NCI-H2171 treated with DMSO at 0.1 percent for 48 hours (cell line): ENCODE data around the gene UGT1A8.
"Not testable (repeated sequence)": the region's sequence is repeated elsewhere in the genome, so short reads cannot be mapped to it uniquely, and the experiment has no call there.

Experiments
- DNase-seq: peaks from one replicate; lab custom pipeline; 2025; lab: John Stamatoyannopoulos, UW

The UGT1A8 gene

DNA sequence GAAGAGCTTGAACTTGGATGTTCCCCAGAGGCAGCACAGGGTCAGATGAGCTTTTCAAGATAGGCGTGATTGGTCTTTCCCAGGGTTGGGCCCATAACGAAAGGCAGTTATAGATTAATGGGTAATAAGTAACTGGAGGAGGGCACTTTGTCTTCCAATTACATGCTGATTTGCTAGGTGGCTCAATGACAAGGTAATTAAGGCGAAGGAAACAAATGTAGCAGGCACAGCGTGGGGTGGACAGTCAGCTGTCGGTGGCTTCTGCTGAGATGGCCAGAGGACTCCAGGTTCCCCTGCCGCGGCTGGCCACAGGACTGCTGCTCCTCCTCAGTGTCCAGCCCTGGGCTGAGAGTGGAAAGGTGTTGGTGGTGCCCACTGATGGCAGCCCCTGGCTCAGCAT, 101.1 kb downstream of the UGT1A8 start, which contains the start of gene UGT1A4:
Gene UGT1A4 (plus strand): TSS at position 185 of the 400 bp plus-strand sequence. CDS start 85 bp downstream, at position 270.
- no peak for DNase-seq

DNA sequence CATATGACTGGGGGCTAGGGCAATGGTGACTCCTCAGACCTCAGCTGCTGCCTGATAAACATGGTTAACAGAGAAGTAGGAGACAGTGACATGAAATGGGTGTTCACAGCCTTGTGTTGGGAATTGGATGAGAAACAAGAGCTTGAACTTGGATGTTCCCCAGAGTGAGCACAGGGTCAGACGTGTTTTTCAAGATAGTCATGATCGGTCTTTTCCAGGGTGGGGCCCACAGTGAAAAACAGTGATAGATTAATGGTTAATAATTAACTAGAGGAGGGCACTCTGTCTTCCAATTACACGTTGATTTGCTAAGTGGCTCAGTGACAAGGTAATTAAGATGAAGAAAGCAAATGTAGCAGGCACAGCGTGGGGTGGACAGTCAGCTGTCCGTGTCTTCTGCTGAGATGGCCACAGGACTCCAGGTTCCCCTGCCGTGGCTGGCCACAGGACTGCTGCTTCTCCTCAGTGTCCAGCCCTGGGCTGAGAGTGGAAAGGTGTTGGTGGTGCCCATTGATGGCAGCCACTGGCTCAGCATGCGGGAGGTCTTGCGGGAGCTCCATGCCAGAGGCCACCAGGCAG, 111.4 kb downstream of the UGT1A8 start, which contains the start of gene UGT1A3:
Gene UGT1A3 (plus strand): TSS at position 320 of the 579 bp plus-strand sequence. CDS start 85 bp downstream, at position 405.
- DNase-seq: no peak

DNA sequence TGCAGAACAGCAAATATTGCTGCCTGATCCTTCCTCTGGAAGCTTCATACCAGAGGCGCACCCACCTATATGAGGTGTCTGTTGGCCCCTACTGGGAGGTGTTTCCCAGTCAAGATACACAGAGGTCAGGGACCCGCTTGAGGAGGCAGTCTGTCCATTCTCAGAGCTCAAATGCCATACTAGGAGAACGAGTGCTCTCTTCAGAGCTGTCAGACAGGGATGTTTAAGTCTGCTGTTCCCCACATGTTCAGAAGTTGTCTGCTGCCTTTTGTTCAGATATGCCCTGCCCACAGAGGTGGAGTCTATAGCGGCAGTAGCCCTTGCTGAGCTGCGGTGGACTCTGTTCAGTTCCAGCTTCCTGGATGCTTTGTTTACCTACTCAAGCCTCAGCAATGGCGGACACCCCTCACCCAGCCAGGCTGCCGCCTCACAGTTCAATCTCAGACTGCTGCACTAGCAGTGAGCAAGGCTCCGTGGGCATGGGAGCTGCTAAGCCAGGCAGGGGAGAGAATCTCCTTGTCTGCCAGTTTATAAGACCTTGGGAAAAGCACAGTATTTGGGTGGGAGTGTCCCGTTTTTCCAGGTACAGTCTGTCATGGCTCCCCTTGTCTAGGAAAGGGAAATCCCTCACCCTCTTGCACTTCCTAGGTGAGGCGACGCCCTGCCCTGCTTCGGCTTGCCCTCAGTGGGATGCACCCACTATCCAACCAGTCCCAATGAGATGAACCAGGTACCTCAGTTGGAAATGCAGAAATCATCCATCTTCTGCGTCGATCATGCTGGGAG, 119.6 kb downstream of the UGT1A8 start:
- DNase-seq: not testable (repeated sequence)

DNA sequence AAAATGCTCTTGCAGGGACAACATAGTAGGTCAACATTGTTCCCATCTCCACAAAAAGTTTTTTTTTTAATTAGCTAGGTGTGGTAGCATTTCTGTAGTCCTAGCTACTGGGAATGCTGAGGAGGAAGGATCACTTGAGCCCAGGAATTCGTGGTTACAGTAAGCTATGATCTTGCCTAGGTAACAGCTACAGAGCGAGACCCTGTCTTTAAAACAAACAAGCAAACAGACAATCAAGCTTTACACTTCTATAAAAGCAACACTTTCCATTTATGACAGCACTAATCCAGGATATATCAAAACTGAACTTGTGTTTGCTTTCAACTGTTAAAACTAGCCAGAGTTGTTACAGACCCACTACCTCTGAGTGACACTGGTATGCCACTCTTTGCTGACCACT, 123.4 kb downstream of the UGT1A8 start:
- no peak for DNase-seq

DNA sequence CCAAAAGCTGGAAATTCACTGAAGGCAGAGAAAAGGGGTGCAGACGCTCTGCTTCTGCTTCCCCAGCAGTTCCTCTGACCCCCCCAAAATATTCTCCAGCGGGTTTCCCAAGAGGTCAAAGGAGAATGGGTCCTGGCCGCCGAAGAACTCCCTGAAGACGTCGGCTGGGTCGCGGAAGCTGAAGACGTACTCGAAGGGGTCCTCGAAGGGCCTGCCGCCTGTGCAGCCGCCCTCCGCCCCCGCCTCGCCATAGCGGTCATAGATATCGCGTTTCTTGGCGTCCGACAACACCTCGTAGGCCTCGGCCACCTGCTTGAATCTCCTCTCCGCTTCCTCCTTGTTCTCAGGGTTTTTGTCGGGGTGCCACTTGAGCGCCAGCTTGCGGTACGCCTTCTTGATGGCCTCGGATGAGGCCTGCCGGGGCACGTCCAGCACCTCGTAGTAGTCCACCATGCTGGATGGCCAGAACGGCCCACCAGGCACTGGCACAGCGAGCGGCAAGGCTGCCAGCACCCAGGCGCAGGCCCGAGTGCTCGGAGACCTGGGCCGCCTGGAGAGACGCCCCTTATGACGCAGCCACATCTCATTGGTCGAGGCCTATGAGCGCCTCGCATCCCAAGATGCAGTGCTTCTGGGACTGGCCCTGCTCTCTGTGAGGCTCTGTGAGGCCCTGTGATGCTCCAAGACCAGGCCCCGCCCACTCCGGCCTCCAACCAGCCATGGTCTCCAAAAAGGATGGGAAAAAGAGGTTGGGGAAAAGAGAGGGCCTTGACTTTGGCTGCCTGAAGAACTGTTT, 126.2 kb downstream of the UGT1A8 start:
- DNase-seq: no peak

DNA sequence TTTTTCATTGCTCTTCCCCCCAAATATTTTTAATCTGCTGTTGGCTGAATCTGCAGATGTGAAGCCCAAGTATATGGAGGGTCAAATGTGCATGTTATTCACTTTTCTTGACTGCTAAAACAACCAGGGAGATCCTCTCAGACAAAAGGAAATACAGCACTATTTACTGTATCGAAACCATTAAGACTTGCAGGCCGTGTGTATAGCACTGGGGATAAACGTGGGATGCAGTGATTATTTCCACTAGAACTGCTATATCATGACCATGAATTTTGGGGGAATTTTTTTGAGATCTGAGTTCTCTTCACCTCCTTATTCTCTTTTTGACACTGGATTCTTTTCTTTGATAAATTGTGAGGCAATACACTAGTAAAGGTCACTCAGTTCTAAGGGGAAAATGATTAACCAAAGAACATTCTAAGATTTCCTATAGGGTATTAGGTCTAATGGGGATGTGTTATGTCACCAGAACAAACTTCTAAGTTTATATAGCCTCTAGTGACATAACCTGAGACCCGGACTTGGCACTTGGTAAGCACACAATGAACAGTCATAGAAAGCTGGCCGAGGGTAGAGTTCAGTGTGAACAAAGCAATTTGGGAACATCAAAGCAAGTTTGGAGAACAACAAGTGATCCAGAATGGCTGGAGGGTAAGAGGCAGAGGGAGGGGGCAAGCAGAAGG, 127.8 kb downstream of the UGT1A8 start:
- DNase-seq: no peak

DNA sequence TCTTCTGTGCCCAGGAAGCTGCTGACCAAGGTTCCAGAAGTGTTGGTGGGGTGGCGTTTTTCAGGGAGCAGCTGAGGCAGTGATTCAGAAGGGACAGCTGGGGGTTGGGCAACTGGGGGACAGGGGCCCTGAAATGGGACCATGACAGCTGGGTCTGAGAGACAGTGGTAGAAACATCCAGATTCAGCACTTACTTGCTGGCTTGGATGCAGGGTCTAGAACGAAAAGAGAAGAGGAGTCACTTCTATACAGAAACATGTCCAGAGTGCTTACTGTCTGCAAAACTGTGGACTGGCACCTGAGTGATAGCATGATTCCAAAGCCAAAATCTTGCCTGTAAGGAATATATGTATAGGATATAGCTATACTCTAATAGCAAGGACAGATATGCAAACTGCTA, 128.4 kb downstream of the UGT1A8 start:
- DNase-seq: not testable (repeated sequence)

DNA sequence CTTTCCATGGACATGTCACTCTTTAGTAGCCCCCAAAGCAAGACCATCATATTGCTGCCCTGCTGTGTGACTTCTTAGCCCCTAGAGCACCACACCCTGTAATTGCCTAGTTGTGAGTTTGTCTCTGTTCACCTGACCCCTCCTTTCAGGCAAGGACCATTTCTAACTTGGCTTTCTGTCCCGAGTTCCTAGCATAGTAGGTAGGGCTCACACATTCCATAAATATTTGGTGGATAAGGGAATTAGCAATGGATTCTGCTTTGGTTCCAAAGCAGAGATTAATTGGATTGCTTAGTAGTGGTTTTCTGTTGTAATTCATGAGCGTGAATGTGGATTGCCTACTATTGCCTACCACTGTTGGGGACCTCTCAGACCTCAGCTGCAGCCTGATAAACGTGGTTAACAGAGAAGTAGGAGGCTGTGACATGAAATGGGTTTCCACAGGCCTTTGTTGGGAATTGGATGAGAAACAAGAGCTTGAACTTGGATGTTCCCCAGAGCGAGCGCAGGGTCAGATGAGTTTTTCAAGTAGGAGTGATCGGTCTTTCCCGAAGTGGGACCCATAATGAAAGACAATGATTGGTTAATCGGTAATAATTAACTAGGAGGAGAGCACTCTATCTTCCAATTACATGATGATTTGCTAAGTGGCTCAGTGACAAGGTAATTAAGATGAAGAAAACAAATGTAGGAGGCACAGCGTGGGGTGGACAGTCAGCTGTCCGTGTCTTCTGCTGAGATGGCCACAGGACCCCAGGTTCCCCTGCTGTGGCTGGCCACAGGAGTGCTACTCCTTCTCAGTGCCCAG, 129.2 kb downstream of the UGT1A8 start:
- no peak for DNase-seq

DNA sequence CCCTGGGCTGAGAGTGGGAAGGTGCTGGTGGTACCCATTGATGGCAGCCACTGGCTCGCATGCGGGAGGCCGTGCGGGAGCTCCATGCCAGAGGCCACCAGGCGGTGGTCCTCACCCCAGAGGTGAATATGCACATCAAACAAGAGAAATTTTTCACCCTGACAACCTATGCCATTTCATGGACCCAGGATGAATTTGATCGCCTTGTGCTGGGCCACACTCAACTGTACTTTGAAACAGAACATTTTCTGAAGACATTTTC, 129.8 kb downstream of the UGT1A8 start:
- DNase-seq: no peak

DNA sequence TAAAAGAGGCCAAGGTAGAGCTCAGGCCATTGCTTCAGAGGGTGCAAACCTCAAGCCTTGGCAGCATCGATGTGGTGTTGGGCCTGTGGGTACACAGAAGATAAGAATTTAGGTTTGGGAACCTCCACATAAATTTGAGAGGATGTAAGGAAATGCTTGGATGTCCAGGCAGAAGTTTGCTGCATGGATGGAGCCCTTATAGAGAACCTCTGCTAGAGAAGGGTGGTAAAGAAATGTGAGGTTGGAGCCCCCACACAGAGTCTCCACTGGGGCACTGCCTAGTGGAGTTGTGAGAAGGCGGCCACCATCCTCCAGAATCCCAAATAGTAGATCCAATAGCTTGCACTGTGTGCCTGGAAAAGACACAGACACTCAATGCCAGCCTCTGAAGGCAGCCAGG, 133.3 kb downstream of the UGT1A8 start:
- not testable (repeated sequence) for DNase-seq

DNA sequence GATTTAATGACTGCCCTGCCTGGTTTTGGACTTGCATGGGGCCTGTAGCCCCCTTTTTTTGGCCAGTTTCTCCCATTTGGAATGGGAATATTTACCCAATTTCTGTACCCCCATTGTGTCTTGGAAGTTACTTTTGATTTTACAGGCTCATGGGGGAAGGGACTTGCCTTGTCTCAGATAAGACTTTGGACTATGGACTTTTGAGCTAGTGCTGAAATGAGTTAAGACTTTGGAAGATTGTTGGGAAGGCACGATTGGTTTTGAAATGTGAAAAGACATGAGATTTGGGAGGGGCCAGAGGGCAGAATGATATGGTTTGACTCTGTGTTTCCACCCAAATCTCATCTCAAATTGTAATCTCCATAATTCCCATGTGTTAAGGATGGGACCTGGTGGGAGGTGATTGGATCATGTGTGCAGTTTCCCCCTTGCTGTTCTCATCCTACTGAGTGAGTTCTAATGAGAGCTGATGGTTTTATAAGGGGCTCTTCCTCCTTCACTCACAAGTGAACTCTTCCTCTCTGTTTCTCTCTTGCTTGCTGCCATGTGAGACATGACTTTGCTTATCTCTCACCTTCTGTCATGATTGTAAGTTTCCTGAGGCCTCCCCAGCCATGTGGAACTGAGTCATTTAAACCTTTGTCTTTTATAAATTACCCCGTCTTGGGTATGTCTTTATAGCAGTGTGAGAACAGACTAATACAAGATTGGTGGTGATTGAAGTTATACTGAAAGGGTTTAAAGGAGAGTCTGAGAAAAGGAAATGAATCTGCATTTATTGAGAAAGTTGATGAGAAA, 134.0 kb downstream of the UGT1A8 start:
- DNase-seq: not testable (repeated sequence)

DNA sequence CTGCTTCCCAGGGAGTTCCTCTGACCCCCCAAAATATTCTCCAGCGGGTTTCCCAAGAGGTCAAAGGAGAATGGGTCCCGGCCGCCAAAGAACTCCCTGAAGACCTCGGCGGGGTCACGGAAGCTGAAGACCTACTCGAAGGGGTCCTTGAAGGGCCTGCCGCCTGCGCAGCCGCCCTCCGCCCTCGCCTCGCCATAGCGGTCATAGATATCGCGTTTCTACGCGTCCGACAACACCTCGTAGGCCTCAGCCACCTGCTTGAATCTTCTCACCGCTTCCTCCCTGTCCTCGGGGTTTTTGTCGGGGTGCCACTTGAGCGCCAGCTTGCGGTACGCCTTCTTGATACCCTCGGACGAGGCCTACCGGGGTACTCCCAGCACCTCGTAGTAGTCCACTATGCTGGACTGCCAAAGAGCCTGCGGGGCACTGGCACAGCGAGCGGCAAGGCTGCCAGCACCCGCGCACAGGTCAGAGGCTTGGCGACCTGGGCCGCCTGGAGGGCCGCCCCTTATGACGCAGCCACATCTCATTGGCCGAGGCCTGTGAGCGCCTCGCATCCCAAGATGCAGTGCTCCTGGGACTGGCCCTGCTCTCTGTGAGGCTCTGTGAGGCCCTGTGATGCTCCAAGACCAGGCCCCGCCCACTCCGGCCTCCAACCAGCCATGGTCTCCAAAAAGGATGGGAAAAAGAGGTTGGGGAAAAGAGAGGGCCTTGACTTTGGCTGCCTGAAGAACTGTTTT, 137.6 kb downstream of the UGT1A8 start:
- DNase-seq: no peak

DNA sequence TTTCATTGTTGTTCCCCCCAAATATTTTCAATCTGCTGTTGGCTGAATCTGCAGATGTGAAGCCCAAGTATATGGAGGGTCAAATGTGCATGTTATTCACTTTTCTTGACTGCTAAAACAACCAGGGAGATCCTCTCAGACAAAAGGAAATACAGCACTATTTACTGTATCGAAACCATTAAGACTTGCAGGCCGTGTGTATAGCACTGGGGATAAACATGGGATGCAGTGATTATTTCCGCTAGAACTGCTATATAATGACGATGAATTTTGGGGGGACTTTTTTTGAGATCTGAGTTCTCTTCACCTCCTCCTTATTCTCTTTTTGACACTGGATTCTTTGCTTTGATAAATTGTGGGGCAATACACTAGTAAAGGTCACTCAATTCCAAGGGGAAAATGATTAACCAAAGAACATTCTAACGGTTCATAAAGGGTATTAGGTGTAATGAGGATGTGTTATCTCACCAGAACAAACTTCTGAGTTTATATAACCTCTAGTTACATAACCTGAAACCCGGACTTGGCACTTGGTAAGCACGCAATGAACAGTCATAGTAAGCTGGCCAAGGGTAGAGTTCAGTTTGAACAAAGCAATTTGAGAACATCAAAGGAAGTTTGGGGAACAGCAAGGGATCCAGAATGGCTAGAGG, 139.1 kb downstream of the UGT1A8 start:
- DNase-seq: no peak

DNA sequence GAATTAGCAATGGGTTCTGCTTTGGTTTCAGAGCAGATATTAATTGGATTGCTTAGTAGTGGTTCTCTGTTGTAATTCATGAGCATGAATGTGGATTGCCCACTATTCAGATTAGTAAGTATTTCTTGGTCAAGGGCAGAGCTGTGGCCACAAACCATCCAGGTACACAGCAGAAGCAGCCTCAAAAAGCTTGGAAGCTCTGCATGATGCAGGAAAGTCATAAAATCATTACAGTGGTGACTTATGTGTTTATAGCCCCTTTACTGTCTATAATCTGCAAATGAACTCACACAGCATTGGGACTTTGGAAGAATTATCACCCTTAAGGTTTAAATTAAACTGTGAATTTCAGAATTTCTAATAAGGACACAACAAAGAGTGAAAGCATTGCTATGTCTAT, 140.7 kb downstream of the UGT1A8 start:
- no peak for DNase-seq

DNA sequence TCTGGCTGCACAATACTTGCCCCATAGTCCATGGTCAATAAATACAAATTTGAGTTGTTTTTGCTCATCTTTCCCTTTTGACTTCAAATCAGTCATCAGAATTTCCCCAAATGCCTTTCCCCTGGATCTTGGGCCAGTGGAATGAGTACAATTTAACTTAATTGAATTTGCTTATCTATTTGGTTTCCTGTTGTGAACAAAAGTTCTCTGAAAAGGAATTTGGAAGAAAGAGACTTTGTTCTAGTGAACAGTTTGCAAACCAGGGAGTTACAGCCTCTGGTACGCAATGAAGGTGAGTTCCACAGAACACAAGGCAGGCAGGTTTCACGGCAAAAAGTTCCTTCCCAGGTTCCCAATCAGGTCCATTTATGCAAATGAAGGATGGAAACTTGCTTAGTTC, 141.4 kb downstream of the UGT1A8 start:
- no peak for DNase-seq

DNA sequence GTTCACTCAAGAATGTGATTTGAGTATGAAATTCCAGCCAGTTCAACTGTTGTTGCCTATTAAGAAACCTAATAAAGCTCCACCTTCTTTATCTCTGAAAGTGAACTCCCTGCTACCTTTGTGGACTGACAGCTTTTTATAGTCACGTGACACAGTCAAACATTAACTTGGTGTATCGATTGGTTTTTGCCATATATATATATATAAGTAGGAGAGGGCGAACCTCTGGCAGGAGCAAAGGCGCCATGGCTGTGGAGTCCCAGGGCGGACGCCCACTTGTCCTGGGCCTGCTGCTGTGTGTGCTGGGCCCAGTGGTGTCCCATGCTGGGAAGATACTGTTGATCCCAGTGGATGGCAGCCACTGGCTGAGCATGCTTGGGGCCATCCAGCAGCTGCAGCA, 142.6 kb downstream of the UGT1A8 start, which contains the start of gene UGT1A1:
Gene UGT1A1 (plus strand): TSS at position 228 of the 400 bp plus-strand sequence. CDS start 18 bp downstream, at position 246.
- no peak for DNase-seq

DNA sequence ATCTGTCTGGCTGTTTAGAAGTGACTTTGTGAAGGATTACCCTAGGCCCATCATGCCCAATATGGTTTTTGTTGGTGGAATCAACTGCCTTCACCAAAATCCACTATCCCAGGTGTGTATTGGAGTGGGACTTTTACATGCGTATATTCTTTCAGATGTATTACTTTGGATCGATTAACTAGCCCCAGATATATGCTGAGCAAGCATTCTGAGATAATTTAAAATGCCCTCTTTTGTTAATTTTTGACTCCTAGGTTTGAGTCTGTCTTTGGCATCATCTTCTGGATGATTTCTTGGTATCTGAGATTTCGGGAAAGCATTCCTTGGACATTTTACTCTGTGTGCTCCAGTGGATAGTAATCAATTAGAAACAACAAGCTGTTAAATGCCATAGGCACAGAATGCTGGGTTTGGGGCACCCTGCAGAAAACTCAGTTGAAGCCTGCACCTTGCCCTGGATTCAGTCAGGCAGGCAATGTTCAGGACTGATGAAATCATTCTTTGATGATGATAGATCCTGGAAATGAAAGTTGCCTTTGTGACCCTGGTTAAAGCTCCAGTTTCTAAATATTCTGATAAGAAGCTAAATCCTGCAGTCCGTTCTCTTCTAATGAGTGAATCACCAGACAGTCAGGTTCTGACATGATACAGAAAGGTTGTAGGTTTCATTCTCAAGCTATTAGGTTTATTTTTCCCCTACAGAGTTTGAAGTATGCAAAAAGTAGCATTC, 143.8 kb downstream of the UGT1A8 start:
- no peak for DNase-seq

DNA sequence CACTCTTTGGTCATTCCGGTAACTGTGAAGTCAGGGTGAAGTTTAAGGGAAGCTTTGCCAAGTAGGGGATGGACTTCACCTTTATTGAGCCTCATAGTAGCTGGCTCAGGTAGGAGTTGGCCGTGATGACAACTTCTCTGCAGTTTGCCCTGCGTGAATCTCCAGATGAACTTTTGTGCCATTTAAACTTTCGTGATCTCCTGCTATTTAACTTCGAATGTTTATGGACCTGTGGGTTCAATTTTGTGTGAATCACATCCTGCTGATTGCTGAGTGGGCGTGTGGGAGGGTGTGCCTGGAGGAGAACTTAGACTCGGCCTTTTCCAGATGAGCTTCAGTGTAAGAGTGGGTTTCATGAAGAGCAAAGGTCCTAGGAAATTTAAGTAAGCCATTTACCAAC, 146.8 kb downstream of the UGT1A8 start:
- DNase-seq: no peak

DNA sequence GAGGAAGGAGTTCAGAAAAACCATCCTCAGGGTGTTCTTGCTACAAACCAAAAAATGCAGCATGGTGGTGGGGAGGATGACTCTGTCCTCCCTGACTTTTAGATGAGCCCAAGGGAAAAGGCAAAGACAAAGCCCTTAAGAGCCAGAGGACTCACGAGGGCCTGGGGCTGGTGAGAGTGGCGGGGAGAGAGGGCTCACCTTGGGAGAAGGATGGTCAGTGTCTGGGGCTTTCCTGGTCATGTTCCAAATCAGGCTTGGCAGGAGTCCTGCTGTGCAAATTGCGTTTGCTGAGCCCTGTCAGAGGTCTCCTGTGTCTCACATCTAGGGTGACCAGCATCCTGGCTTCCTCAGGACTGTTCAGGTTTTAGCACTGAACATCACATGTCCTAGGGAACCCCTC, 147.3 kb downstream of the UGT1A8 start:
- DNase-seq: no peak
